MV-4-11 (cell line): ENCODE results near the gene RSAD2.

Source experiments
- DNase-seq: peaks from one replicate; lab custom pipeline; 2025; lab: John Stamatoyannopoulos, UW

Gene RSAD2

DNA sequence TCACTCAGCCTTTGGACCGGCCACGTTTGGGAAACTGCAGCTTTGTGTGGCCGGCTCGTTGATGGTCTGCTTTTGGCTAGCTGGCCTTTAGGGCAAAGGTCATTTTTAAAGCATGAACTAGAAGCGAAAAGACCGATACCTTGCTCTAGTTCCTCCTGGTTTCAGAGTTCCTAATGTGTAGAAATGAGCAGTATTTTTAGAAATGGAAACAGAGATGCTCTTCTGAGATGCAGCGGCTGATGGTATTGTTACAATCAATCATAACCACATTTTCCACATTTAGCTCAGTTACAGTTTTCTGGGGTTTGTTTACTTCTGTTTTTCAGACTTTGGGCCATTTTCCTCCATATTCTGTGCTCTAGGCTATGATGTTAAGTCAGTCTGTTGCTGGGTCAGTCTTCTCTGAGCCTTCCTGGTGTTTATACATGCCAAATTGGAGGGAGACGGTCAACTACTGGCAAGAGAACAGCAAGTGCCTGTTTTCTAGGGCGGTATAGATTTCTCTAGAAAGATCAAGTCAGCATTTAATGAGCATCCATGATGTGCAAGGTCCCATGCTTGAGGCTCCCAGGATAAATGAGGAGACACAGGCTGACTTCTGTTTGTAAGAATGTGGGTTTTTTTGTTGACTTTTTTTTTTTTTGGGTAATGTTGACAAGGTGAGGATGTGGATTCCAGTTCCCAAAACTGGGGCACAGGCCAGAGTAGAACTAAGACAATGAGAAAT lies 67.7 kb downstream of the RSAD2 start:
- DNase-seq, result peak; percentile 96

DNA sequence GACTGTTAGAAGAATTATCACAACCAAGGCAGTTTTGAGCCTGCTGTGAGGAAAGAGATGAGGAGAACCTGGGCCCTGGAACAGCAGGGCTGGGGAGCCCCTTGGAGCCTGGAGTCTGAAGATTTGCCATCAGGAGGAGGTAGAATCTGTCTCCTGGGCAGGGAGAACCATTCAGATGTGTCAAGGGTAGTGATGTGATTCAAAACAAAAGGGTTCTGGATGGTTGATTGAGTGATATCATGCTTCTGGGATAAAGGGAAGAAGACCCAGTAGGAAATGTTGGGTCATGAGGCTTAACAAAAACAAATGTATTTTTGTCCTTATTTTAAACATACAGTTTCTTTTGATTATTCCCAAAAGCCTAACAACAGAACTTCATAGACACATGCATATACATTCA lies 68.2 kb downstream of the RSAD2 start:
- no peak for DNase-seq

DNA sequence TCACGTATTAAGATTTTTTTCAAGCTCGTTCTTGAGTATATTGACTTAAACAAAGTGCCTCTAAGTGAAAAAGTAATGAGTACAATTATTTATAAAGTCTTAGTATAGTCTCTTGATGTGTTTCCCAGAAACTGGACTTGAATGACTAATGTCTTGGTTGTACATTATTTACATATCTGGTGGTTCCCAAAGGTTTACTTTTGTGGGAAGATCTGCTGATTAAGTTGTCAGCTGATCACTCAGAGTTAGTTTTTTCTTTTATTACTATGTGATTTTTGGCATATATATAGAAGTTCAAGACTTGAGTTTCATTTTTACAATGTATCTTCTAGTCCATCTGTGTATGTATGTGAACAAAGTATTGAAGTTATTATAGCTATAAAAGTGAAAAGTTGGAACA lies 69.1 kb downstream of the RSAD2 start:
- DNase-seq, result no peak
